Parathyroid adenoma (tissue), 2 donors: ENCODE data around the gene PRDM10.

Source experiments
- H2AFZ ChIP-seq: fragments of 300-600 bp; sonication (generic); one replicate; pipeline ENCODE4 v1.7.0; 2017; ENCODE audit warnings: antibody characterized with exemption, mild to moderate bottlenecking
- H3K27ac ChIP-seq: fragments of 300-600 bp; sonication (generic); one replicate; pipeline ENCODE4 v1.7.0; 2017
- H3K27me3 ChIP-seq: fragments of 300-600 bp; sonication (generic); one replicate; pipeline ENCODE4 v1.7.0; 2017; ENCODE audit warnings: low read length; ENCODE audit not compliant: control insufficient read depth, insufficient read depth
- H3K36me3 ChIP-seq: fragments of 300-600 bp; sonication (generic); one replicate; pipeline ENCODE4 v1.7.0; 2017; ENCODE audit warnings: low read length; ENCODE audit not compliant: control insufficient read depth, insufficient read depth
- H3K4me1 ChIP-seq: fragments of 300-600 bp; sonication (generic); one replicate; pipeline ENCODE4 v1.7.0; 2017; ENCODE audit warnings: control low read depth
- H3K4me2 ChIP-seq: fragments of 300-600 bp; sonication (generic); one replicate; pipeline ENCODE4 v1.7.0; 2017; ENCODE audit warnings: low read length
- H3K4me3 ChIP-seq: fragments of 300-600 bp; sonication (generic); one replicate; pipeline ENCODE4 v1.7.0; 2017; ENCODE audit warnings: low read depth, low read length
- H3K79me2 ChIP-seq: fragments of 300-600 bp; sonication (generic); one replicate; pipeline ENCODE4 v1.7.0; 2017; ENCODE audit warnings: control low read depth
- H3K9ac ChIP-seq: fragments of 300-600 bp; sonication (generic); one replicate; pipeline ENCODE4 v1.7.0; 2017; ENCODE audit warnings: mild to moderate bottlenecking
- H3K9me3 ChIP-seq: fragments of 300-600 bp; sonication (generic); one replicate; pipeline ENCODE4 v1.7.0; 2017; ENCODE audit warnings: low read length; ENCODE audit not compliant: control insufficient read depth
- CTCF ChIP-seq: fragments of 300-600 bp; sonication (generic); IDR thresholded peaks from one replicate; pipeline ENCODE4 v1.7.0; 2017; ENCODE audit warnings: antibody characterized with exemption, mild to moderate bottlenecking
- donor health status: primary hyperparathyroidism.

The PRDM10 gene

DNA sequence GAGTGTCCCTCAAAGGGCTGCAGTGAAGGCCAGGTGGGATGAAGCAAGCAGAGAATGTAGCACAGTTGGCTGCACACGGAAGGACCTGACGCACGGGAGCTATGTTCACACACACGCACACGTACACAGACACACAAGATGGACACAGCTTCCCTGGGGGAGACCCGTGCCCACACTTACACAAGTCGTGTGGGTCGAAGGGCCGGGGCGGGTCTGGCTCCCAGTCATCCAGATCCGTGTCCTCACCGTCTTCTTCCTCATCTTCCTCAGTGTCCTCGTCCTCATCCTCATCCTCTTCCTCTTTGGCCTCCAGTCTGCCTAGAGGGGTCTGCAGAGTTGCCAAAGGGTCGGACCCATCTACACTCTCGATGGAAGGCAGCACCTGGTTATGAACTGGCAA, 55.7 kb downstream of the PRDM10 start:
- no peak overlapping the region for H3K4me2 ChIP-seq
- no peak overlapping the region for H2AFZ ChIP-seq
- no peak for TF ChIP-seq CTCF
- no peaks in the 10 kb centered on the region for H3K9me3 ChIP-seq
- no peaks in the 10 kb centered on the region for H3K27me3 ChIP-seq
- no peak overlapping the region for H3K9ac ChIP-seq
- no peaks in the 10 kb centered on the region for H3K79me2 ChIP-seq
- H3K4me3 ChIP-seq, result no peak overlapping the region
- no peaks in the 10 kb centered on the region for H3K4me1 ChIP-seq
- no peaks in the 10 kb centered on the region for H3K36me3 ChIP-seq
- H3K27ac ChIP-seq, result no peak overlapping the region

DNA sequence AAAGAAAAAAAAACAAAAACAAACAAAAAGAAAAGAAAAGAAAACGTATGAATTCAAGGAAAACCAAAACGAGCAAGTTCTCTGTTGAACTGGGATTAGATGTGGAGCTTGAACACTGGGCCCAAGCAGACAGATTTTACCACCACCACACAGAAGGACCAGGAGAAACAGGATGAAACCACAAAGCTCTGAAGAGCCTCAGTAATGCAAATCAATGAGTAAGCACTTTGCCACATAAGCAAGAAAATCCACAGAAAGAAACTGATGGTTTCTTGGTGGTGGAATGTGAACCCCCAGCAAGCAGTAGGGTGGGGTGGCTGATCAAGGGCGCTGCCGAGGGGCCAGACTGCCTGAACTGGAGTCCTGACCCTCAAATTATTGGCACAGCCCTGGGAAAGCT, 56.4 kb downstream of the PRDM10 start:
- no peak overlapping the region for H2AFZ ChIP-seq
- H3K4me3 ChIP-seq, result no peak overlapping the region
- H3K4me1 ChIP-seq, result no peaks in the 10 kb centered on the region
- no peak overlapping the region for H3K9ac ChIP-seq
- no peak overlapping the region for H3K4me2 ChIP-seq
- no peak for TF ChIP-seq CTCF
- no peak overlapping the region for H3K27ac ChIP-seq
- no peaks in the 10 kb centered on the region for H3K79me2 ChIP-seq
- no peaks in the 10 kb centered on the region for H3K9me3 ChIP-seq
- no peaks in the 10 kb centered on the region for H3K27me3 ChIP-seq
- no peaks in the 10 kb centered on the region for H3K36me3 ChIP-seq

GRCh38 chr11:129945373-129945772, 57.3 kb downstream of the PRDM10 start:
- Histone ChIP-seq H3K4me3 (no peak overlapping the region), H3K4me2 (no peak overlapping the region), H3K9me3 (no peaks in the 10 kb centered on the region), H3K27ac (no peak overlapping the region), H3K9ac (no peak overlapping the region), H3K36me3 (no peaks in the 10 kb centered on the region), H3K27me3 (no peaks in the 10 kb centered on the region), H3K79me2 (no peaks in the 10 kb centered on the region), H2AFZ (no peak overlapping the region), H3K4me1 (no peaks in the 10 kb centered on the region)
- no peak for TF ChIP-seq CTCF

DNA sequence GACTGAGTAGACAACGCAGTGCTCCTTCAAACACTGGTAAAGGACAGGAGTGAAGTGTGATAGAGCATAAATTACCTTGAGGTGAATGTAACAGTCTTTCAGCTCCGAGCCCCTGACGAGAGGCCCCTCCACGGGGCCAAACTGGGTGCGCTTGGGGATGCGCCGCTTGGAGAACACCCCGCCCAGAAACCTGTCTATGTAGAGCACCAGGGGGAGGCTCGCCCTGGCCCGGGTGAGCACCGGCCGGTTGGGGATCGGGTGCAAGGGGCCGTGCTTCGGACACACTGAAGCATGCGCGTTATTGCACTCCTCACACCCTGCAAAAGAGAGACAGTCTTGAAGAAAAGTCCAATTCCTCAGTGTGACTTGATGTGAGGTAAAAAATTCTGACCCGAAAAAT, 57.9 kb downstream of the PRDM10 start:
- no peak overlapping the region for H3K9ac ChIP-seq
- H3K27me3 ChIP-seq, result no peaks in the 10 kb centered on the region
- no peaks in the 10 kb centered on the region for H3K4me1 ChIP-seq
- TF ChIP-seq CTCF, result no peak
- H3K36me3 ChIP-seq, result no peaks in the 10 kb centered on the region
- H3K4me2 ChIP-seq, result no peak overlapping the region
- no peak overlapping the region for H2AFZ ChIP-seq
- H3K27ac ChIP-seq, result no peak overlapping the region
- H3K4me3 ChIP-seq, result no peak overlapping the region
- H3K9me3 ChIP-seq, result no peaks in the 10 kb centered on the region
- no peaks in the 10 kb centered on the region for H3K79me2 ChIP-seq

DNA sequence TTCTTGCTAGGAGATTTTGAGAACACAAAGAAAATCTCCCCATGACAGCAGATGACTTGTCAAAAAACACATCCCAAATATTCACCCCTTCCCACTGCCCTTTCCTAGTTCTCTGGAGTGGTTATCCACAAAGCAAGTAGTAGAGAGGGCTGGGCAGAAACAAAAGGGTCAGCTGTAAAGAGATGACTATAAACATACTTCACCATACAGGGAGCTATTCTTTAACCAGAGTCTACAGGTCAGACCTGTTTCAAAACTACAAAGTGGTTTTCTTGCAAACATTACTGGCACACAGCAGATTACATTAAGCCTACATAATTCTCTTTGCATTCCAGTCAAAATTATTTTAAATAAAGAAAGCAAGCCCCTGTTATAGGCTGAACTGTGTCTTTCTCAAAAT, 59.6 kb downstream of the PRDM10 start:
- H3K27me3 ChIP-seq, result no peaks in the 10 kb centered on the region
- no peaks in the 10 kb centered on the region for H3K4me1 ChIP-seq
- H3K9ac ChIP-seq, result no peak overlapping the region
- H3K9me3 ChIP-seq, result no peaks in the 10 kb centered on the region
- H3K36me3 ChIP-seq, result no peaks in the 10 kb centered on the region
- H3K79me2 ChIP-seq, result no peaks in the 10 kb centered on the region
- H2AFZ ChIP-seq, result no peak overlapping the region
- H3K4me2 ChIP-seq, result no peak overlapping the region
- no peak for TF ChIP-seq CTCF
- no peak overlapping the region for H3K4me3 ChIP-seq
- no peak overlapping the region for H3K27ac ChIP-seq
